GM23248 (cell line): ENCODE measurements around the gene PRSS23.
"Not testable (repeated sequence)": the region's sequence is repeated elsewhere in the genome, so short reads cannot be mapped to it uniquely, and the experiment has no call there.

Experiments
- EZH2 ChIP-seq: fragments of 200-600 bp; sonication (generic); IDR thresholded peaks from 2 replicates; pipeline ENCODE4 v1.6.1; 2018; ENCODE audit warnings: antibody characterized with exemption, mild to moderate bottlenecking; ENCODE audit not compliant: insufficient read depth, poor library complexity, severe bottlenecking
- EZH2phosphoT487 ChIP-seq: fragments of 200-600 bp; sonication (generic); IDR thresholded peaks from 2 replicates; pipeline ENCODE4 v1.6.1; 2018; ENCODE audit warnings: antibody characterized with exemption, moderate library complexity, mild to moderate bottlenecking, low read depth; ENCODE audit not compliant: insufficient read depth

GRCh38 chr11:86844762-86845508, 44.6 kb downstream of the PRSS23 start:
- TF ChIP-seq EZH2phosphoT487, EZH2: not testable (repeated sequence)
